GM12892 (cell line): ENCODE results near the gene TNRC6B.

Experiments
- DNase-seq: peaks from one replicate; pipeline ENCODE4 v3.0.0; 2011; ENCODE audit not compliant: insufficient read length
- FAIRE-seq: peaks from 2 replicates; lab custom pipeline; 2011; peaks lifted over from hg19 to GRCh38; lab: Jason Lieb, UNC
- POLR2A ChIP-seq: IDR thresholded peaks from 2 replicates; pipeline ENCODE4 v1.6.1; 2011; ENCODE audit warnings: low read depth, low read length, control low read depth
- POLR2AphosphoS5 ChIP-seq: IDR thresholded peaks from 2 replicates; pipeline ENCODE4 v1.6.1; 2011; ENCODE audit warnings: low read depth, low read length, control low read depth
- TAF1 ChIP-seq: IDR thresholded peaks from 2 replicates; pipeline ENCODE4 v1.6.1; 2011; ENCODE audit warnings: low read depth, mild to moderate bottlenecking, control low read depth, low read length, borderline replicate concordance

TNRC6B gene

GRCh38 chr22:40237788-40238424 is 60.2 kb downstream of the TNRC6B start:
- DNase-seq (no peak), FAIRE-seq (peak; percentile 85)
- TF ChIP-seq TAF1 (no peak), POLR2A (no peak), POLR2AphosphoS5 (no peak)

GRCh38 chr22:40238425-40239344 is 61.0 kb downstream of the TNRC6B start:
- DNase-seq (no peak), FAIRE-seq (no peak)
- TF ChIP-seq POLR2A (no peak), TAF1 (no peak), POLR2AphosphoS5 (no peak)

GRCh38 chr22:40239345-40239683 is 61.6 kb downstream of the TNRC6B start:
- no peak for FAIRE-seq
- no peak for TF ChIP-seq POLR2A
- no peak for TF ChIP-seq TAF1
- TF ChIP-seq POLR2AphosphoS5 = no peak
- DNase-seq = no peak

GRCh38 chr22:40240160-40240559 is 62.4 kb downstream of the TNRC6B start:
- FAIRE-seq (no peak), DNase-seq (no peak)
- TF ChIP-seq POLR2AphosphoS5 (no peak), TAF1 (no peak), POLR2A (no peak)

GRCh38 chr22:40240686-40241085 is 63.0 kb downstream of the TNRC6B start:
- FAIRE-seq (no peak), DNase-seq (no peak)
- TF ChIP-seq POLR2A = no peak
- no peak for TF ChIP-seq TAF1
- TF ChIP-seq POLR2AphosphoS5 = no peak

GRCh38 chr22:40241200-40241763 is 63.6 kb downstream of the TNRC6B start:
- DNase-seq (no peak), FAIRE-seq (no peak)
- TF ChIP-seq POLR2AphosphoS5 = no peak
- no peak for TF ChIP-seq POLR2A
- no peak for TF ChIP-seq TAF1

GRCh38 chr22:40243891-40244290 is 66.2 kb downstream of the TNRC6B start:
- TF ChIP-seq POLR2A = no peak
- TF ChIP-seq TAF1 = no peak
- TF ChIP-seq POLR2AphosphoS5 = no peak
- FAIRE-seq = no peak
- no peak for DNase-seq

GRCh38 chr22:40244586-40244985 is 66.9 kb downstream of the TNRC6B start:
- TF ChIP-seq POLR2A (no peak), POLR2AphosphoS5 (no peak), TAF1 (no peak)
- FAIRE-seq = no peak
- DNase-seq = no peak

- FAIRE-seq = no peak
- no peak for DNase-seq
- no peak for TF ChIP-seq TAF1
- TF ChIP-seq POLR2AphosphoS5 = no peak
- TF ChIP-seq POLR2A = no peak
Observed at GRCh38 chr22:40247976-40248375, 70.3 kb downstream of the TNRC6B start.

GRCh38 chr22:40249286-40249685 is 71.6 kb downstream of the TNRC6B start:
- TF ChIP-seq POLR2AphosphoS5 = no peak
- TF ChIP-seq POLR2A = no peak
- TF ChIP-seq TAF1 = no peak
- FAIRE-seq (no peak), DNase-seq (no peak)

- FAIRE-seq = no peak
- no peak for TF ChIP-seq POLR2A
- no peak for TF ChIP-seq POLR2AphosphoS5
- no peak for TF ChIP-seq TAF1
- DNase-seq = no peak
Observed at GRCh38 chr22:40250608-40251007, 72.9 kb downstream of the TNRC6B start.
